GM18858 (cell line): ENCODE data around the gene IRAK2.
"Not testable (repeated sequence)": the region's sequence is repeated elsewhere in the genome, so short reads cannot be mapped to it uniquely, and the experiment has no call there.

ENCODE experiments used
- ATAC-seq: cut with Tn5 transposase; IDR thresholded peaks from one replicate; pipeline ENCODE4 v1.9.1; 2021; ENCODE audit not compliant: unreplicated experiment

IRAK2 gene

GRCh38 chr3:10160346-10160745, 4.4 kb upstream of the IRAK2 start:
- ATAC-seq = no peak

GRCh38 chr3:10160925-10161324, 3.8 kb upstream of the IRAK2 start:
- no peak for ATAC-seq

GRCh38 chr3:10162185-10162584, 2.5 kb upstream of the IRAK2 start:
- no peak for ATAC-seq

GRCh38 chr3:10164201-10164545, 546 bp upstream of the IRAK2 start:
- not testable (repeated sequence) for ATAC-seq

GRCh38 chr3:10166213-10166604, 1.5 kb downstream of the IRAK2 start:
- ATAC-seq = no peak

GRCh38 chr3:10169000-10169496, 4.3 kb downstream of the IRAK2 start:
- ATAC-seq = no peak

- no peak for ATAC-seq
Observed at GRCh38 chr3:10170915-10171478, 6.3 kb downstream of the IRAK2 start.

- no peak for ATAC-seq
Observed at GRCh38 chr3:10173095-10173925, 8.6 kb downstream of the IRAK2 start.

GRCh38 chr3:10173926-10174435, 9.3 kb downstream of the IRAK2 start:
- ATAC-seq = no peak

- not testable (repeated sequence) for ATAC-seq
Observed at GRCh38 chr3:10175334-10175733, 10.6 kb downstream of the IRAK2 start.

- not testable (repeated sequence) for ATAC-seq
Observed at GRCh38 chr3:10176150-10176549, 11.4 kb downstream of the IRAK2 start.

- ATAC-seq = no peak
Observed at GRCh38 chr3:10177737-10178136, 13.0 kb downstream of the IRAK2 start.

- no peak for ATAC-seq
Observed at GRCh38 chr3:10178892-10179291, 14.2 kb downstream of the IRAK2 start.

GRCh38 chr3:10180289-10180688, 15.6 kb downstream of the IRAK2 start:
- no peak for ATAC-seq

- no peak for ATAC-seq
Observed at GRCh38 chr3:10180738-10181295, 16.1 kb downstream of the IRAK2 start.

GRCh38 chr3:10182950-10183349, 18.2 kb downstream of the IRAK2 start:
- ATAC-seq = no peak

- no peak for ATAC-seq
Observed at GRCh38 chr3:10184250-10184649, 19.5 kb downstream of the IRAK2 start.

GRCh38 chr3:10185804-10186762, 21.4 kb downstream of the IRAK2 start:
- no peak for ATAC-seq

GRCh38 chr3:10187290-10187876, 22.7 kb downstream of the IRAK2 start:
- no peak for ATAC-seq

- ATAC-seq = no peak
Observed at GRCh38 chr3:10187944-10188343, 23.2 kb downstream of the IRAK2 start.
